Endometrial microvascular endothelial cells (primary cell): ENCODE results near the gene SEC16A. TPM values are rescaled to one million over a fixed set of nuclear protein-coding genes. Genes with fewer than 3 reads are reported as not detected.
"Not testable (repeated sequence)": the region's sequence is repeated elsewhere in the genome, so short reads cannot be mapped to it uniquely, and the experiment has no call there.

ENCODE experiments used
- in situ Hi-C: cut with HindIII; loops from 2 replicates; pipeline ENCODE4 v1.10.0; 2017; ENCODE audit warnings: low sequenced_read_pairs, low pct_unique_long_range_greater_than_20kb; ENCODE audit errors: inconsistent ontology term
- total RNA-seq: library from RNA; depleted of rRNA; stranded (reverse); fragments of >200 nt; gene quantifications from one replicate; pipeline ENCODE4 v1.2.3, GENCODE V29; 2015; ENCODE audit errors: inconsistent ontology term

Gene SEC16A
- total RNA-seq, 1 donor from 2014 or later = 43.3 TPM

DNA sequence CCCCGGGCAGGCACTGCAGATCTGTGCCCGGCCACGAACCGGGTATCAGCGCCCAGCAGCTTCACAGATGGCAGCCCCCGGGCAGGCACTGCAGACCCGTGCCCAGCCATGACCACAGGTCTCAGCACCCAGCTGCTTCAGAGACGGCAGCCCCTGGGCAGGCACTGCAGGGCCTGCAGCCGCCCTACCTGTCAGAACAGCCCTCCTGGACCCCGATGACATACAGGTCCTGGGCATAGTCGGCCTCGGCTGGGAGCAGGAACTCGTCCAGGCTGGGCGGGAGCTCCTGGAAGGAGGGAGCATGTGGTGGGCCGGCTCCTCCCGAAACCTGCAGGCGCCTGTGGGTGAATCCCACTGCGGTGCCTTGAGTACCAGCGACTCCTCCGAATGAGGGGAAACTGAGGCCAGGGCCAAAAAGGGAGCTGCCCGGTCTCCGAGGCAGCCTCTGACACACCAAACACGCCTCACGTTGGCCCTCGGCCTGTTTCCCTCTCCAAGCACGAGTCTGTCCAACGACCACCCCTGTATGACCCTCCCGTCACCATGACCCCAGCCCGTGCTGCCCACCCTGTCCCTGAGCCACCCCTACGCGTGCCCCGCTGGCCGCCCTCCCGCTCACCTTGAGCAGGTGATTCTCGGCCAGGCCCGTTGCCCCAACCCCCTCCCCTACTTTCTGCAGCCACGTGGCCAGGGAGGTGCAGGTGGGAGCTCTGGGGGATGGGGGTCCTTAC lies 48.8 kb downstream of the SEC16A start:
- in situ Hi-C loops = no loop called here

DNA sequence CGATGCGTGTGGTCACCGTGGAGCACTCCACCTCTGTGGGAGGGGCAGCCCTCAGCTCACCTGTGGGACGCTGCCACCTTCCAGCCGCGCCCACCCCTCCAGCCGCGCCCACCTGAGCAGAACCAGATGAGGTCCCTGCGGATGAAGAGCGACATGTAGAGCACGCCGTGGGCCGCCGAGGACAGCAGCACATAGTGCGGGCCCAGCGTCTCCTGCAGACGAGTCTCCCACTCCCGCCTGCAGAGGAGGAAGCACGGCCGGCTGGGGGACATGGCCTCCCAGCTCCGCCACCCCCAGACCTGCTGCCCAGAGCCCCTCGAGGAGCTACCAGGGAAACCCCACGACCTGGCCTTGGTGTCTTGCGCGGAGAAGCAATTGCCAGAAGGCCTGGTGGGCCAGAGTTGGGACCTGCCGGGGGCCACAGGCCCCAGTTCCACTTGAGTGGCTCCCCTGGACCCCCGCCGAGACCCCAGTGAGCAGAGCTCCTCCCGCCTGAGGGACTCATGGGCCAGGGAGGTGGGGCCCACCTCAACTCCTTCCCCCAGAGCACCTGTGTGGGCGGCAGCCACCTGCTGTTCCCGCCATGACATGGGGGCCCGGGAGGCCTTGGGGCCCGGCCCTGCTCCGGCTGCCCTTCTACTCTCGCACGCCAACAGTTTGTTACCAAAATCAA lies 49.7 kb downstream of the SEC16A start:
- in situ Hi-C loops = no loop called here

DNA sequence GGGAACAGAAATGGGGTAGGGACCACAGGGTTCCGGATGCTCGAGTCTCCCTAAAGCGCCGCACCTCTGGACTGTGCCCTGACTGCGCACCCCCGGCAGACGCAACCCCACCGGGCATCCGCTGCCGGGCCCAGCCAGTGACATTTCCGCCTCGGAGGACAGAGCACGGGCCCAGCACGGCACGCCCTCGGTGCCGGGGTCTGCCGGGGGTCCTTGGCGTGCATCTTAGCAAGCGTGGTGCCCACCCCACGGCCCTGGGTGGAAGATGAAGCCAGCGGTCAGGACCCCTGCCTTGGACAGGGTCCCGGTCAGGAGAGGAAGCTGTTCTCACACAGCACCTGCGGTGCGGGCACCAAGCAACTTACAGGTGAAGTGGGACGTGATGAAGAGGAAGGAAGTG lies 50.2 kb downstream of the SEC16A start:
- in situ Hi-C loops = no loop called here

DNA sequence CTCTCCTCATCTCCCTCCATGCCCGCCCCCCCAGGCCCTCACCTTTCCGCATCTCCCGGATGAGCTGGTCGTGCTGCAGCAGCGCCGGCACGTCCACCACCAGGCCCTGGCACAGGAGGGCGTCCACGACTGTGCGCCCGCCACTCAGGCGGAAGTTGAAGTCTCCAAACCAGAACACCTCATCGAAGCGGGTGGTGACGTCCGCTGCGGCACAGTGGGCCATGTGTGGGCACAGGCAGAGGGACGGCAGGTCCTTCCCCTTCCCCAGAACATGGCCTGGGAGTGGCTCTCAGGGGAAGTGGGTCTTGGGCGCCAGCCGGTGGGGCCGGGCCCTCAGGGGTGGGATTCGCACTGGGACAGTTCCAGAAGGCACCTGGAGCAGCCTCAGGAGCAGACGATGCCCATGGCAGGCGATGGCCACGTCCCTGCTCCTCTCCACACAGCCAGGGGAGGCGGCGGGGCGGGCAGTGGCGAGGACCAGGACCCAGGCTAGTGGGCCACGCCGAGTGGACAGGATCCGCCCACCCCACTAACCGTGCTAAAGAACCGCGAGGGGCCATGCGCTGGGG lies 51.0 kb downstream of the SEC16A start:
- in situ Hi-C loops = no loop called here

DNA sequence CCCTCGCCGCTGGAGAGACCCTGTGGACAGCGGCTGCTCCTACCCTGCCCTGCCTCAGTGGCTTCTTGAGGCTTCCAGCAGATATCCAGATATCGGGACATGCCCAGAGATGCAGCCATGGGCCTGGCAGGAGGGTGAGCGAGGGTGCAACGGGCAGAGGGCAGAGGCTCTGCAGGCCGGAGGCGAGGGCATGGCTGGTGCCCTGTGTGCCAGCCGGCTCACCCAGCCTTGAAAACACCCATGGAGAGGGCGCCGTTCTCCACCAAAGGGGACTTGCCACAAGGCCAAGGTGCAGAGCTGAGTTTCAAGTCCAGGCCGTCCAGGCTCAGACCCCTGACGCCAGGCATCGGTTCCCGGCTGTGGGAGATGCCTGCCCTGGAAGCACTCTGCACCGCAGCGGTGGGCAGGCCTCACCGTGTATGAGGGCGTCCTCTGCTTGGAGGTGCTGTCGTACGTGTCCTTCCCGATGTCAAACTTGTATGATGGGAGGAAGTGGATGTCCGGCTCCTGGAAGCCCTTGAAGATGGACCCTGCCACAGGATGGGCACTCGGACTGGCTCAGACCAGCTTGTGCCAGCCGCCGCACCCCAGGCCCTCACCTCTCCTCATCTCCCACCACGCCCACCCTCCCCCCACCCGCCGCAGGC lies 52.1 kb downstream of the SEC16A start:
- in situ Hi-C loops = no loop called here

DNA sequence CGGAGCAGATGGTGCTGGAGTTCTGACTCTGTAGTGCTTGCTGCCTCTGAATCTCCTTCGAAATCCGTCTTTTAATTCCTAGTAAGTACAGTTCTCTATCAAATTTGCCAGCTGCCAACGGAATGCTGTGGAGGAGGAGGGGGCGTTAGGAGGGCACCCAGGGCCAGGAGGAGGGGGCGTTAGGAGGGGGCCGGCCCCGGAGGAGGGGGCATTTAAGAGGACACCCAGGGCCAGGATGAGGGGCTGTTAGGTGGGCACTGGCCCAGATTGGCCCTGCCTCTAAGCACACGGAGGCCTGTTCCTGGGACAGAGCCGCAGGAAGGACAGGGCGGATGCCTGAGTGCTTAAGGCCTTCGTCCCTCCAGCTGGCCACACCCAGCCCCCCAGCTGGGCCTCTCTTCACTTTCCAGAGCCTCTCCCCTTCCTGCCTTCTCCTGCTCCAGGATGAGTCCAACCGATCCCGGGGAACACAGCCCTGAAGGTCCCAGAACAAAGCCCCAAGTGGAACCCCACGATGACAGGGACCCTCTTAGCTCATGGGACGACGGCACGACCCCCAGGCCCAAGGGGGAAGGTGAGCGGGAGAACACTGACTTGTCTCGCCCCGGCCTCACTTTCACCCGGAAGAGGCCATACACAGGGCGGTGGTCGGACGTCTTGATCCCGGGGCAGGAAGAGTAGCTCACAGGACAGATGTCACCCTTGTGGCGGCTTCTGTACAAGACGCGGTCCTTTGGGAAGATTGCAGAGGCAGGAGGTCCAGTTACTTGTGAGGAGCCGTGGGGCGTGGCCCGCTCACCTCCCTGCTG lies 53.0 kb downstream of the SEC16A start:
- in situ Hi-C loops = no loop called here

DNA sequence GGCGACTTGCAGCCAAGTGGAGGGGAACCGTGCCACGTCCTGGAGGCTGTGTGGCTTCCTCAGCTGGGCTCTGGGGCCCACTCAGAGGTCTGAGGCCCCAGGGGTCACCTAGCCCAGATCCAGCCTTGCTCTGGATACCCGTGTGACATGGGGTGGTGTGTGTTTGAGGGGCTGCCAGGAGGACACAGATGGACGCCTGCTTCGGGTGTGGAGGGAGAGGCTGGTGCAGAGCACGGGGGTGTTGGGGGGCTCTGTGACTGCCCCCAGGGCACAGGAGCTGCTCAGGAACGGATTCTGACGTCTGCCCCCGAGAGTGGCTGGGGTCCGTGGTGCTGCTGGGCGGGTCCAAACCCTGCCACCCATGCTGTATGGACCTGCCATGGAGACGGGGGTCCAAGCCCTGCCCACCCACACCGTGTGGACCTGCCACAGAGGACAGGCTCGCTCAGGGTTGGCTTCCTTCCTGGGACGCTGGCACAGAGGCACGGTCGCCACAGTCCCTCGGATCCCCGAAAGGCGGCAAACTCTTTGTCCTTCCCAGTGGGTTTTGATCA lies 53.7 kb downstream of the SEC16A start:
- in situ Hi-C loops = no loop called here

DNA sequence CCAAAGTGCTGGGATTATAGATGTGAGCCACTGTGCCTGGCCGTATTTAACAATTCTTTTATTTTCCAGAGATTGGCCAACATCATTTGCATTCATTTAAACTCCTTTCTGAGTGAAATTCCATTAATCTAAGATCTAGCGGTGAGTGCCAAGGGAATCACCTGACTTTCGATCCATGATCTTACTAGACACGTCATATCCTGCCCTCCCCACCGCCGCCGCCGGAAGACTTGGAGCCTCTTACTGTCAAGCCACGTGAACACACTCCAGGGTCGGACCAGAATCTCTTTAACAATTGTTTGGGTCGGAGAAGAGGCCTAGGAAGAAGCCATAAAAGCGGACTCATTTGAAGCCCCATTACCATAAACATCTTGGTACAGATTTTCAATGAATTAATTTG lies 56.1 kb downstream of the SEC16A start:
- in situ Hi-C loops = no loop called here

DNA sequence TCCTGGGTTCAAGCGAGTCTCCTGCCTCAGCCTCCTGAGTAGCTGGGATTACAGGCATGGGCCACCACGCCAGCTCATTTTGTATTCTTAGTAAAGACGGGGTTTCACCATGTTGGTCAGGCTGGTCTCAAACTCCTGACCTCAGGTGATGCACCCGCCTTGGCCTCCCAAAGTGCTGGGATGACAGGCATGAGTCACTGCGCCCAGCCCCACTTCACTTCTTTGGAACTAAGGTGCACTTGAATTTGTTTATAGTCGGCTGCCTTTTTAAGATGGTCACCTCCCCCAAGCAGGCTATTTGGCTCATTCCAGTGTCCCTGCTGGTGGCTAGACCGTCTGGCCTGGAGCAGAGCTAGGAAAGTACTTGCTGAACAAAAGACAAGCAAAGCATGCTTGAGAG lies 57.5 kb downstream of the SEC16A start:
- in situ Hi-C loops = not testable (repeated sequence)

DNA sequence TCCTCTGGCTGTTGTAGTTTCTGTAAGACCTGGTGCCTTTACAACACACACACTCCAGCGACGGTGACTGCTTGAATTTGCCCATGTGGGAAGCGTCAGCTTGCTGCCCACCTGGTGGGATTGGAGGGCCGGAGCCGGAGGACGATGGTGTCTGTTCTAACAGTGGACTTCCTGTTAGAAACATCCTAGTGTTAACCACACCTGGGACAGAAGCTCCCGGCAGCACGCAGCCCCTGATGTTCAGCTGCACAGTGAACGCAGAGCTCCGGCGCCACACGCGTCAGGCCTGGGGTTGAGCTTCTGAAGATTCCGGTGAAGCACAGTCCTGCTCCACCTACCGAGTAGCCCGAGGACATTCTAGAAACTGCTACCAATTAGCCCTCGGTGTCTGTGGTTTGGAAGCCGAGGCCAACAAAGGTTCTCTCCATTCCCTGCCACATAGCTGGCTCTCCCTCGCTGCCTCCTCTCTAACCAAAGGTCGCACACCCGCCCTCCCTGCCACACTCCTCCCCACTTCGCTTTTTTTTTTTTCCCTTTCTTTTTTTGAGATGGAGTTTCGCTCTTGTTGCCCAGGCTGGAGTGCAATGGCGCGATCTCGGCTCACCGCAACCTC lies 58.0 kb downstream of the SEC16A start:
- in situ Hi-C loops = no loop called here

DNA sequence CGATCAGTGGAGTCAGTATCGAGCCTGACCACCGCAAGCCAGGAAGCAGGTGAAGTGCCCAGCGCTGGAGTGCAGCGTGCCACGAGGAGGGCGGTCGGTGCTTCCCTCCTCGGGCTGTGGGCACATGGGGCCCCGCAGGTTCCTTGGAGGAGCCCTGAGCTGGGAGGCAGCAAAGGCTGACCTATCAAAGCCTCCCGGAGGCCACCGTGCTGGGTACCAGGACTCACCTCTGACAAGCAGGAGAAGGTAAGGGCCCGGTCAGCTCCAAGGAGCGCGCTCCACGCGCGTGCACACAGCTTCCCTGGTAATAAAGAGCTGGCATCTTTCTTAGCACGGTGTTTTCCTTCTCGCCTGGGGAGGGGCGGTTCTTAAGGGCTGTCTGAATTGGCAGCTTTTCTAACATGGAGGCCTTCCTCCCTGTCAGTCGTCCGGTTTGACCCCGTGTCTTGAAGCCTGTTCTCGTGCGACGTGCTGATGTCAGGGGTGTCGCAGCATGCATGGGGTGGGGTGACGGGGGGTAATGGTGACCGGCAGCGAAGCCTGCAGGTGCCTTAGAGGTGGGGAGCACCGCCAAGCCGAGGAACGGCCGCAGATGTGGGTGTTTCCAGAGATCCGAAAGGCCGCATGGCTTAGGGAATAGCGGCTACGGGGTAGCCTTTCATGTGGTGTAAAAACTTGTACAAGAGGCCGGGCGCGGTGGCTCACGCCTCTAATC lies 59.3 kb downstream of the SEC16A start:
- in situ Hi-C loops = no loop called here

DNA sequence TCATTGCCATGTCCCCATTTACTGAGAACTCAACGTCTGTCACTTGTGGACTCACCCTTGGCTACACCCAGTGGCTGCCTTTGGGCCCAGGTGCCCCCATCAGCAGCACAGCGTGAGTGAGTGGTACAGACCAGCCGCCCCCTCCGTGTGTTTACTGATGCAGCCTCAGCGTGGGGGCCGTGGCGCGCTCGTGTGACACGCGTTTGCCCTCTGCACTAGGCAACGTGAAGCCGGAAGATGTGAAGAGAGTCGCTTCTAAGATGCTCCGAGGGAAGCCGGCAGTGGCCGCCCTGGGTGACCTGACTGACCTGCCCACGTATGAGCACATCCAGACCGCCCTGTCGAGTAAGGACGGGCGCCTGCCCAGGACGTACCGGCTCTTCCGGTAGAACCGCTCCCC lies 60.0 kb downstream of the SEC16A start:
- in situ Hi-C loops = no loop called here

DNA sequence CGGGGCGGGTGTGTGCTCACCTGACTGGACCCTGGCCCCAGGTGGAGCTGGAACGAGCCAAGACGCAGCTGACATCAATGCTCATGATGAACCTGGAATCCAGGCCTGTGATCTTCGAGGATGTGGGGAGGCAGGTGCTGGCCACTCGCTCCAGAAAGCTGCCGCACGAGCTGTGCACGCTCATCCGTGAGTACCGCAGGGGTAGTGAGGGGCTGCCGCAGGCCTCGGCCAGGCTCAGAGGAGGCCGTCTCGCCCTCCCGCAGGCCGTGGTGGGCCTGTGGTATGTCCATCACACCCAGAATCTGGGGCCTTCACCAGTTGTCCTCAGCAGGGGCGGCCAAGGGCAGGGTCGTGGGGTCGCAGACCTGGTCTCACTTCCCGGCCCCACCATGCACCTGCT lies 61.0 kb downstream of the SEC16A start:
- in situ Hi-C loops = no loop called here

DNA sequence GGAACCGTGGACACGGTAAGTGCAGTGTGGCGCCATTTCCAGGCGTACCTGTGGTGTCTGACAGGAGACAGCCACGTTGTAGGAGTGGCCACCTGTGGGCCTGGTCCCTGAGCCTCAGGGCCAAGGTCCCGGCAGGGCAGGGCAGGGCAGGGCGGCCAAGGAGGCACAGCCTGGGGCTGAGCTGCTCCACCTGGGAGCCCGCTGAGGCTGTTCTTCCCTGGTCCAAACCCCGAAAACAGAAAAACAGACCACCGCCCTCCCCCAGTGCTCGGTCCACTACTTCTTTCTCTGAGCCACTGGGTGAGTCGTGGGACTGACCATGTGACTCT lies 63.8 kb downstream of the SEC16A start:
- in situ Hi-C loops = no loop called here

DNA sequence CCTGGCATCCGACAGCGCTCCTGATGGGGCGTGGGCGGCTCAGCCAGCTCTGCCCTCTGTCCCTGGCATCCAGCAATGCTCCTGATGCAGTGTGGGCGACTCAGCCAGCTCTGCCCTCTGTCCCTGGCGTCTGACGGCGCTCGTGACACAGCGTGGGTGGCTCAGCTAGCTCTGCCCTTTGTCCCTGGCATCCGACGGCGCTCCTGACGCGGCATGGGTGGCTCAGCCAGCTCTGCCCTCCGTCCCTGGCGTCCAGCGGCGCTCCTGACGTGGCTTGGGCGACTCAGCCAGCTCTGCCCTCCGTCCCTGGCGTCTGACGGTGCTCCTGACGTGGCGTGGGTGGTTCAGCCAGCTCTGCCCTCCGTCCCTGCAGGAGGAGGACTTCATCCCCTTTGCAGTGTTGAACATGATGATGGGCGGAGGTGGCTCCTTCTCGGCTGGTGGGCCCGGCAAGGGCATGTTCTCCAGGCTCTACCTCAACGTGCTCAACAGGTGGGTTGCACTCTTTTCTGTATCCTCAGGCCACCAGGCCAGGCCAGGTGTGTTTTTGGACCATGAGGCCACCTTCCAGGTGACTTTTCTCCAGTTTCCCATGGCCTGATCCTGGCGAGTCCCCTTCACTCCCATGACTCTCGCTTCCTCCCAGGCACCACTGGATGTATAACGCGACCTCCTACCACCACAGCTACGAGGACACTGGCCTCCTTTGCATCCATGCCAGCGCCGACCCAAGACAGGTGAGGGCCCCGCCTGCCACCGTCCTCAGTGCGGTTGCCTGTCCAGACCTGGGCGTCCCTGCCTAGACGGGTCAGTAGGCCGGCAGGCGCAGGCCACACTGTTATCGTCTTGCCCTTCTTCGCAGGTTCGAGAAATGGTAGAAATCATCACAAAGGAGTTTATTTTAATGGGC lies 64.4 kb downstream of the SEC16A start:
- in situ Hi-C loops = no loop called here

DNA sequence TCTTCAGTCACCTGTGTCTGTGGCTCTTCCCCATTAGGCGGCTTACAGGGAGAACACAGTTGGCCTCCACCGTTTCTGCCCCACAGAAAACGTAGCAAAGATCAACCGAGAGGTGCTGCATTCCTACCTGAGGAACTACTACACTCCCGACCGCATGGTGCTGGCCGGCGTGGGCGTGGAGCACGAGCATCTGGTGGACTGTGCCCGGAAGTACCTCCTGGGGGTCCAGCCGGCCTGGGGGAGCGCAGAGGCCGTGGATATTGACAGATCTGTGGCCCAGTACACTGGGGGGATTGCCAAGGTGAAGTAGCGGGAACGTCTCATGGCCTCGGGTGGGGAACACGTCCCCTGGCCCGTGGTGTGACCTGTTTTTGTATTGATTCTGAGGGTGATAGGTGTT lies 65.9 kb downstream of the SEC16A start:
- in situ Hi-C loops = no loop called here

DNA sequence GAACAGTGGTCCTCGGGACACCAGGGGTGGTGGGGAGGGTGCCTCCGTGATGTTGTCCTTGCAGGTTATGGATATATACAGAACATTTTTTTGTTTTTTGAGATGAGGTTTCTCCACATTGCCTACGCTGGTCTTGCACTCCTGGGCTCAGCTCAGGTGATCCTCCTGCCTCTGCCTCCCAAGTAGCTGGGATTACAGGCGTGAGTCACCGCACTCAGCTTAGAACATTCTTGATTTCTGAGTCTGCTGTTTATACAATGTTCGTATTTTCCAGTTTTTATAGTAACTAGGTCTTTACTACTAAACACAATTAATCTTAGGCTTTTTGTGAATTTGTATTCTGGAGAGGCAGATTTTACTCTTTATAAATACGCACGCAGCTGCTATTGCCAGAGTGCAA lies 66.4 kb downstream of the SEC16A start:
- in situ Hi-C loops = no loop called here
